AG08396 (cell line): Measurements from ENCODE around the gene TMUB1.

ENCODE experiments used
- DNase-seq: peaks from one replicate; pipeline ENCODE4 v3.0.0; 2012; ENCODE audit warnings: low spot score, mixed read lengths

The TMUB1 gene

GRCh38 chr7:151121380-151122170 is 38.3 kb upstream of the TMUB1 start:
- no peak for DNase-seq

GRCh38 chr7:151120896-151121295 is 37.6 kb upstream of the TMUB1 start:
- DNase-seq, result no peak

DNA sequence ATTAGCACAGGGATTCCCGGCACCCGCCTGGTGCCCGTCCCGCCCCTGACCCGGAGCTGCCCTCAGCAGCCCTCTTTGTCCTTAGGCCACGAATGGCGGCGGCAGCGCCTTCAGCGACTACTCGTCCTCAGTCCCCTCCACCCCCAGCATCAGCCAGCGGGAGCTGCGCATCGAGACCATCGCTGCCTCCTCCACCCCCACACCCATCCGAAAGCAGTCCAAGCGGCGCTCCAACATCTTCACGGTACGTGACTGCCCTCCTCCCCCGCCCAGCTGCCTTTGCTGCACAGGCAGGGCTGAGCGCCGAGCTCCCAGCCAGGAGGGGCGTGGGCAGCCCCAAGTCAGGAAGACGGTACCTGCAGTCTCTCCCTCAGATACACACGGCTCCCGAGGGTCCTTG is 36.6 kb upstream of the TMUB1 start:
- no peak for DNase-seq

DNA sequence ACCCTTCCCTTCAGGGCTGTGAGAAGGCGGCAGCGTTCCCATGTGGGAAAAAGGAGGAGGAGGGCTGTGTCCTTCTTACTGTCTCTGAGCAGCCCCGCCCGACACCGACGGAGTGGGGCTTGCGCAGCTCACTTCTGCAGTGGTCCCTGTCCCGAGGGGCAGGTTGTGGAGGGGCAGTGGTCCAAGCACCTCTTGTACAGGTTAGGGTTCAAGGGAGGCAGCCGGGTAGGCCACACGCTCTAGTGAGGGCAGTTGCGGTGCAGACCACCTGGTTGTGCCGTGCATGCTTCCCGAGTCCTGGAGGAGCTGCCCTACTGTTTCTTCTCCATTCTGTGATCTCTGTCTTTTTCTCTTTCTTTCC is 35.7 kb upstream of the TMUB1 start:
- no peak for DNase-seq

GRCh38 chr7:151118108-151119054 is 35.1 kb upstream of the TMUB1 start:
- no peak for DNase-seq

DNA sequence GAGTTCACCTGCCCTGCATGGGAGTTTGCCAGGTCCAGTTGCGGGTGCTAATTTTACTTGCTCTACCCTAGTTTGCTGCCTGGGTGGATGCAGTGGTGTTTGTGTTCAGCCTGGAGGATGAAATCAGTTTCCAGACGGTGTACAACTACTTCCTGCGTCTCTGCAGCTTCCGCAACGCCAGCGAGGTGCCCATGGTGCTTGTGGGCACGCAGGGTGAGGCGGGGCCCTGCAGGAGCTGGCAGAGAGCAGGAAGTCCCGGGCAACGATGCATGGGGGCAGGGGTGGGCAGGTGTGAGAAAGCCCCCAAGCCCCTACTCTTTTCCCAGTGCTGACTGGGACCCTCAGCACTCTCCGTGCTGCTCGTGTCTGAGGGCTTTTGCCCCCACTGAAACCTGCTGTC is 34.3 kb upstream of the TMUB1 start:
- no peak for DNase-seq

DNA sequence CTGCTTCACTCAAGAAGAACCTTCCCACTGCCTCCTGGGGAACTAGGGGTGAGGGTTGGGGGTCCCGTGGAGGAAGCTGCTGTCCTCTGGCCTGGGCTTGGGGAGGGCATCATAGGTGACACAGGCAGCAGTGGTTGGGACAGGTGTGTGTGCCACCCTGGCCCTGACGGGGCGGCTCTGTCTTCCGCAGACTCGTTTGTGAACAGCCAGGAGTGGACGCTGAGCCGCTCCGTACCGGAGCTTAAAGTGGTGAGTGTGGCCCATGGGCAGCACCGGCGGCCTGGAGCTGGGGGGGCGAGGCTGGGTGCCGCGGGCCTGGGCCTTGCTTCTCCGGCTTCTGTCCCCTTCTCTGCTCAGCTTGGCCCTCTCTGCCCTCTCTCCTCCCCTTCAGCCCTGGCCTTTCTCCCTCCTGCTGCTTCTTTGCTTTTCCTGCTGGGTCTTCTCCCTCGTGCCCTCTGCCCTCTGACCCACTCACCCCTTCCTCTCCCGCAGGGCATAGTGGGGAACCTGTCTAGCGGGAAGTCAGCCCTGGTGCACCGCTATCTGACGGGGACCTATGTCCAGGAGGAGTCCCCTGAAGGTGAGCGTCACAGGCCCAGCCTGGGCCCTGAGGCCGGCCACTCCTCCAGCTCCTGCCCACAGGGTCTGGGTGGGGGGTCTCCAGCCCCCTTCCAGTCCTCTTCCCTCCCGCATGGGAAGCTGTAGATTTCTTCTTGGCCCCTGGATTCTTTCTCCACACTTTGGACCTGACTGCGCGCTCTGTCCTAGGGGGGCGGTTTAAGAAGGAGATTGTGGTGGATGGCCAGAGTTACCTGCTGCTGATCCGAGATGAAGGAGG is 33.5 kb upstream of the TMUB1 start:
- DNase-seq, result no peak

GRCh38 chr7:151115836-151116418 is 32.6 kb upstream of the TMUB1 start:
- no peak for DNase-seq

- peak; percentile 73 for DNase-seq
Observed at GRCh38 chr7:151115121-151115835, 32.0 kb upstream of the TMUB1 start.

DNA sequence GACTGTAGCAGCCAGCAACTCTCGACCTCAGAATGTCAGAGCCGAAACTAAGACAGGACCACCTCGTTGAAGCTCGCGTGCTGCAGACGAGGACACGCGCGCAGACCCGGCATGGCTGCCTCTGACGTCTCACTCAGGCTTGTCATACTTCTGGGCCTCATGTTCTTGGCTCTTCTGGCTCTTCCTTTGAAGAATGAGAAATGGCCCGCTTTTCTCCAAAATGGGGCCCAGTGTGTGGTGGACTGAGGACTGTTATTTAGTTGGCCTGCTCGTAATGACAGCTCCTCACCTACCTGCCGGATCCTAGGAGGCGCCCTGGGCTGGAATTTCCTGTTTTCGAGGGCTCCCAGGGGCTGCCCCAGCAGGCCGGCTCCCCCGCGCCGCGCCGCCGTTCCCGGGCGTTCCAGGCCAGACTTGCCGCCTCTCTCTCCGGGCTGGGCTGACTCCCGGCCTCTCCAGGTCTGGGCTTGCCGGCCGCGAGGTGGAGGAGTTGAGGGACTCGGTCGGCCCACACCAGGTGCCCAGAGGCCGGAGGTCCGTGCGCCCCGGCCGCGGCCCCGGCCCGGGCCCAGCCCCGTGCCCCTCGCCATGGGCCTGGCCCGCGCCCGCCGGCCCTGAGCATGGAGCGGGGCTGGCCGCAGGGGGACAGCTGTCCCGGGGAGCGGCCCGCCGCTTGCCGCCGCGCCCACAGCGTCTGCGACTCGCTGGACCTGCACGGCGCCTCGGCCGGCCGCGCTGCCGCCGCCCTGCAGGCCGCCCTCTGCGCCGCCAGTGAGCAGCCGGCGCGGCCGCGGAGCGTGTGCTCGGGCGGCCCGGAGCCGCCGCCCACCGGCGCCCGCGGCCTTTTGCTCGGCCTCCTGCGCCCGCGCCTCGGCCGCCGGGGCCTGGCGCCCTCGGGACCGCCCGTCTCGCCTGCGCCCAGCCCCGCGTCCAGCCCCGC is 31.1 kb upstream of the TMUB1 start:
- no peak for DNase-seq

GRCh38 chr7:151113344-151114150 is 30.3 kb upstream of the TMUB1 start:
- DNase-seq, result peak; percentile 86

- DNase-seq, result peak; percentile 91
Observed at GRCh38 chr7:151110941-151111645, 27.8 kb upstream of the TMUB1 start.

- no peak for DNase-seq
Observed at GRCh38 chr7:151110236-151110940, 27.1 kb upstream of the TMUB1 start.

DNA sequence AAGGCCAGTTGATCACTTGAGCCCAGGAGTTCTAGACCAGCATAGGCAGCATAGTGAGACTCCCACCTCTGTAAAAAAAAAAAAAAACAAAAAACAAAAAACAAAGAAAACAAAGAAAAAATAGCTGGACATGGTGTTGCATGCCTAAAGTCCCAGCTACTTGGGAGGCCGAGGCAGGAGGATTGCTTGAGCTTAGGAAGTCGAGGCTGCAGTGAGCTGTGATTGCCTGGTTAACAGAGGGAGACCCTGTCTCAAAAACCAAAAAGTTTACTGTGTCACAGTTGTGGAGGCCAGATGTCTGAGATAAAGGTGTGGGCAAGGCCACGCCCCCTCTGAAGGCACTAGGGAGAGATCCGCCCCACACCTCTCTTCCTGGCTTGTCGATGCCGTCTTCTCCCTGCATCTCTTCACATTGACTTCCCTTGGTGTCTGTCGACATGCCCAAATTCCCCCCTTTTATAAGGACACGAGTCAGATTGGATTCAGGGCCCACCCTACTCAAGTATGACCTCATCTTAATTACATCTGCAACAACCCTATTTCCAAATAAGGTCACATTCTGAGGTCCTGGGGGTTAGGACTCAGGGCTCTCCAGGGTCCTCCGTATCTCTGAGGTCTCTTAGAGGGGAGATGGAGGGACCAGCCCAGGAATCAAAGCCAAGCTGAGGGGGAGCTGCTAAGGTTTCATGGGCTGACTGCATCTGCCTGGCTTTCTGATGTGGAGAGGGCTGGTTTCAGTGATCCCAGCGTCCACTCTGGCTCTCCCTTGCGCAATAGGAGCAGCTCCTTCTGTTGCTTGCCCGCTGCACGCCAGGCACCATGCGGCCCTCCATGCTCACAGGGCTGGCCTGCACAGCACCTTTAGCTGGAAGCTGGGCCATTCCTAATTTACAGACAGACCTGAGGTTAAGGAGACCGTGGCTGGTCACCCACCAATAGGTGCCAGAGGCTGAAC is 26.1 kb upstream of the TMUB1 start:
- peak; percentile 76 for DNase-seq

- DNase-seq, result no peak
Observed at GRCh38 chr7:151107882-151108281, 24.6 kb upstream of the TMUB1 start.

GRCh38 chr7:151104411-151105235 is 21.3 kb upstream of the TMUB1 start:
- DNase-seq, result peak; percentile 68
